MM.1S (cell line): ENCODE data around the gene C16orf46.
A peak's percentile ranks its signal among the peaks of the same experiment; 100 is the strongest.

Experiments used
- DNase-seq: peaks from one replicate; pipeline ENCODE4 v3.0.0-alpha.2; 2015
- H2AFZ ChIP-seq: fragments of 300-600 bp; sonication (generic); 2 replicates; pipeline ENCODE4 v1.6.0; 2016; ENCODE audit warnings: antibody characterized with exemption, low read length
- H3F3A ChIP-seq: fragments of 300-600 bp; sonication (generic); 2 replicates; pipeline ENCODE4 v1.6.1; 2016; ENCODE audit warnings: mild to moderate bottlenecking, antibody characterized with exemption, low read length, moderate library complexity, mixed read lengths; ENCODE audit not compliant: insufficient read depth
- H3K27ac ChIP-seq: fragments of 300-600 bp; sonication (generic); 2 replicates; pipeline ENCODE4 v1.5.1; 2016; ENCODE audit warnings: mild to moderate bottlenecking, low read length
- H3K27me3 ChIP-seq: fragments of 300-600 bp; sonication (generic); replicated peaks from 2 replicates; pipeline ENCODE4 v1.6.0; 2016; ENCODE audit warnings: low read length; ENCODE audit not compliant: insufficient read depth
- H3K36me3 ChIP-seq: fragments of 300-600 bp; sonication (generic); replicated peaks from 2 replicates; pipeline ENCODE4 v1.6.1; 2016; ENCODE audit warnings: mild to moderate bottlenecking, low read length, mixed read lengths; ENCODE audit not compliant: insufficient read depth
- H3K4me1 ChIP-seq: fragments of 300-600 bp; sonication (generic); 2 replicates; pipeline ENCODE4 v1.6.1; 2016; ENCODE audit warnings: low read length, mixed read lengths
- H3K4me2 ChIP-seq: fragments of 300-600 bp; sonication (generic); 2 replicates; pipeline ENCODE4 v1.6.0; 2016; ENCODE audit warnings: low read depth, low read length
- H3K4me3 ChIP-seq: fragments of 300-600 bp; sonication (generic); 2 replicates; pipeline ENCODE4 v1.5.1; 2016; ENCODE audit warnings: low read length, mixed read lengths
- H3K79me2 ChIP-seq: fragments of 300-600 bp; sonication (generic); 2 replicates; pipeline ENCODE4 v1.6.1; 2016; ENCODE audit warnings: mixed run types, low read length, mixed read lengths
- H3K9ac ChIP-seq: fragments of 300-600 bp; sonication (generic); 2 replicates; pipeline ENCODE4 v1.6.1; 2016; ENCODE audit warnings: low read length, mixed read lengths
- H3K9me2 ChIP-seq: fragments of 300-600 bp; sonication (generic); replicated peaks from 2 replicates; pipeline ENCODE4 v1.6.1; 2016; ENCODE audit warnings: mild to moderate bottlenecking, low read length, mixed read lengths; ENCODE audit not compliant: insufficient read depth
- H3K9me3 ChIP-seq: fragments of 300-600 bp; sonication (generic); replicated peaks from 2 replicates; pipeline ENCODE4 v1.6.1; 2016; ENCODE audit warnings: mild to moderate bottlenecking, low read length, mixed read lengths; ENCODE audit not compliant: insufficient read depth
- H4K20me1 ChIP-seq: fragments of 300-600 bp; sonication (generic); 2 replicates; pipeline ENCODE4 v1.6.1; 2016; ENCODE audit warnings: mild to moderate bottlenecking, low read length, moderate library complexity, mixed read lengths; ENCODE audit not compliant: insufficient read depth
- CTCF ChIP-seq: fragments of 300-600 bp; sonication (generic); IDR thresholded peaks from 2 replicates; pipeline ENCODE4 v1.5.1; 2016; ENCODE audit warnings: antibody characterized with exemption, low read length, mixed read lengths
- EZH2 ChIP-seq: fragments of 300-600 bp; sonication (generic); optimal IDR thresholded peaks from 2 replicates; pipeline ENCODE3; 2017; ENCODE audit warnings: low read depth, mild to moderate bottlenecking, antibody characterized with exemption, low read length, mixed read lengths
- EZH2phosphoT487 ChIP-seq: fragments of 300-600 bp; sonication (generic); IDR thresholded peaks from 2 replicates; pipeline ENCODE4 v1.6.1; 2018; ENCODE audit warnings: antibody characterized with exemption, low read length

C16orf46 gene

GRCh38 chr16:81036751-81037350, 40.2 kb downstream of the C16orf46 start:
- no peak for TF ChIP-seq EZH2phosphoT487
- TF ChIP-seq CTCF = no peak
- TF ChIP-seq EZH2 = no peak
- 0 out of 2 replicates have a peak overlapping the region, but pooled peaks have one; percentile 30 for H2AFZ ChIP-seq
- H3K79me2 ChIP-seq = peaks cover 15% of the 10 kb centered on the region
- H3K4me2 ChIP-seq = peak overlapping the region; percentile 82; the same call in 1 of the 2 replicates
- DNase-seq = no peak
- H3K36me3 ChIP-seq = no peaks in the 10 kb centered on the region
- H3K27ac ChIP-seq = no peak overlapping the region
- H3K4me3 ChIP-seq = peak overlapping the region; percentile 61
- no peaks in the 10 kb centered on the region for H3K27me3 ChIP-seq
- H3K9me2 ChIP-seq = no peaks in the 10 kb centered on the region
- H3K9ac ChIP-seq = peak overlapping the region; percentile 35; the same call in 1 of the 2 replicates
- H4K20me1 ChIP-seq = no peaks in the 10 kb centered on the region
- H3K4me1 ChIP-seq = no peaks in the 10 kb centered on the region
- no peaks in the 10 kb centered on the region for H3F3A ChIP-seq
- no peaks in the 10 kb centered on the region for H3K9me3 ChIP-seq

- Histone ChIP-seq H2AFZ (0 out of 2 replicates have a peak overlapping the region, but pooled peaks have one; percentile 30), H3K27ac (no peak overlapping the region)
- DNase-seq = peak; percentile 39
Measured at GRCh38 chr16:81035975-81036750, 40.9 kb downstream of the C16orf46 start.

GRCh38 chr16:81035398-81035974, 41.6 kb downstream of the C16orf46 start, which contains the start of gene ATMIN:
Gene ATMIN (plus strand): TSS chr16:81035842. CDS start chr16:81035871, 29 bp downstream.
- Histone ChIP-seq H2AFZ (0 out of 2 replicates have a peak within 1 kb of the TSS, but pooled peaks have one; percentile 30), H3K9me3 (no peaks in the 10 kb centered on the region), H3K9ac (peak within 1 kb of the TSS; percentile 35; the same call in 1 of the 2 replicates), H3K4me2 (peak within 1 kb of the TSS; percentile 82; the same call in 1 of the 2 replicates), H3K27me3 (no peaks in the 10 kb centered on the region), H3K9me2 (no peaks in the 10 kb centered on the region), H3K4me1 (no peaks in the 10 kb centered on the region), H4K20me1 (no peaks in the 10 kb centered on the region), H3F3A (no peaks in the 10 kb centered on the region), H3K79me2 (peaks cover 15% of the 10 kb centered on the region), H3K4me3 (peak within 1 kb of the TSS; percentile 61), H3K27ac (no peak within 1 kb of the TSS), H3K36me3 (no peaks in the 10 kb centered on the region)
- peak; percentile 82 for DNase-seq
- TF ChIP-seq EZH2 (no peak), EZH2phosphoT487 (no peak), CTCF (peak; percentile 72)

More at GRCh38 chr16:81035975-81036750, 40.9 kb downstream of the C16orf46 start:
- Histone ChIP-seq H3K27me3 (no peaks in the 10 kb centered on the region), H3K4me2 (peak overlapping the region; percentile 82; the same call in 1 of the 2 replicates), H3K9ac (peak overlapping the region; percentile 35; the same call in 1 of the 2 replicates), H3K9me2 (no peaks in the 10 kb centered on the region), H3K4me3 (peak overlapping the region; percentile 61), H3K4me1 (no peaks in the 10 kb centered on the region), H3K79me2 (peaks cover 15% of the 10 kb centered on the region), H3K9me3 (no peaks in the 10 kb centered on the region), H3K36me3 (no peaks in the 10 kb centered on the region), H3F3A (no peaks in the 10 kb centered on the region), H4K20me1 (no peaks in the 10 kb centered on the region)
- no peak for TF ChIP-seq EZH2phosphoT487
- TF ChIP-seq CTCF = no peak
- TF ChIP-seq EZH2 = no peak
